Effector memory CD4-positive, alpha-beta T cell (primary cell): Measurements from ENCODE around the gene TAL1.
A peak's percentile ranks its signal among the peaks of the same experiment; 100 is the strongest.
"Not testable (repeated sequence)": the region's sequence is repeated elsewhere in the genome, so short reads cannot be mapped to it uniquely, and the experiment has no call there.

Source experiments
- DNase-seq, 3 donors: peaks; one replicate each; pipeline ENCODE4 v3.0.0-alpha.2; 2020
- H3K27ac ChIP-seq: 2 replicates; pipeline ENCODE4 v1.7.0; 2013; ENCODE audit warnings: mild to moderate bottlenecking, low read length, moderate library complexity; ENCODE audit not compliant: insufficient read depth, poor library complexity, severe bottlenecking
- H3K27me3 ChIP-seq: replicated peaks from 2 replicates; pipeline ENCODE4 v1.7.0; 2013; ENCODE audit warnings: mild to moderate bottlenecking, low read length; ENCODE audit not compliant: insufficient read depth, control insufficient read depth, poor library complexity, severe bottlenecking
- H3K36me3 ChIP-seq: 2 replicates; pipeline ENCODE4 v1.7.0; 2013; ENCODE audit warnings: mild to moderate bottlenecking, low read length, moderate library complexity; ENCODE audit not compliant: control insufficient read depth, insufficient read depth
- H3K4me1 ChIP-seq: 2 replicates; pipeline ENCODE4 v1.7.0; 2013; ENCODE audit warnings: low read length, mild to moderate bottlenecking; ENCODE audit not compliant: control insufficient read depth, insufficient read depth, poor library complexity, severe bottlenecking
- H3K4me3 ChIP-seq: 2 replicates; pipeline ENCODE4 v1.7.0; 2013; ENCODE audit warnings: low read length, low read depth, mild to moderate bottlenecking; ENCODE audit not compliant: insufficient read depth, poor library complexity, severe bottlenecking
- H3K9me3 ChIP-seq: 2 replicates; pipeline ENCODE4 v1.7.0; 2013; ENCODE audit warnings: mild to moderate bottlenecking, low read length, moderate library complexity; ENCODE audit not compliant: control insufficient read depth

The TAL1 gene

GRCh38 chr1:47198214-47198613, 33.8 kb downstream of the TAL1 start:
- Histone ChIP-seq H3K9me3 (no peaks in the 10 kb centered on the region), H3K27me3 (peaks cover 11% of the 10 kb centered on the region), H3K4me1 (no peaks in the 10 kb centered on the region), H3K36me3 (no peaks in the 10 kb centered on the region), H3K4me3 (no peak overlapping the region), H3K27ac (no peak overlapping the region)
- no peak for DNase-seq

- Histone ChIP-seq H3K36me3 (no peaks in the 10 kb centered on the region), H3K4me3 (no peak overlapping the region)
Measured at GRCh38 chr1:47196622-47197021, 35.4 kb downstream of the TAL1 start.

GRCh38 chr1:47195981-47196380, 36.0 kb downstream of the TAL1 start:
- H3K27ac ChIP-seq, DNase-seq, H3K27me3 ChIP-seq, H3K9me3 ChIP-seq, H3K4me1 ChIP-seq, H3K36me3 ChIP-seq, H3K4me3 ChIP-seq: not testable (repeated sequence)

More at GRCh38 chr1:47196622-47197021, 35.4 kb downstream of the TAL1 start:
- no peak for DNase-seq
- Histone ChIP-seq H3K9me3 (no peaks in the 10 kb centered on the region), H3K27ac (no peak overlapping the region), H3K4me1 (no peaks in the 10 kb centered on the region), H3K27me3 (peaks cover 11% of the 10 kb centered on the region)

- no peaks in the 10 kb centered on the region for H3K4me1 ChIP-seq
Measured at GRCh38 chr1:47194311-47194710, 37.7 kb downstream of the TAL1 start.

GRCh38 chr1:47193496-47193895, 38.5 kb downstream of the TAL1 start:
- H3K36me3 ChIP-seq, H3K27me3 ChIP-seq, H3K4me3 ChIP-seq, DNase-seq, H3K27ac ChIP-seq, H3K9me3 ChIP-seq, H3K4me1 ChIP-seq: not testable (repeated sequence)

More at GRCh38 chr1:47194311-47194710, 37.7 kb downstream of the TAL1 start:
- no peak overlapping the region for H3K4me3 ChIP-seq
- DNase-seq, result no peak
- H3K27ac ChIP-seq, result no peak overlapping the region
- no peaks in the 10 kb centered on the region for H3K9me3 ChIP-seq
- H3K27me3 ChIP-seq, result no peaks in the 10 kb centered on the region
- no peaks in the 10 kb centered on the region for H3K36me3 ChIP-seq

GRCh38 chr1:47192458-47193384, 39.3 kb downstream of the TAL1 start:
- H3K36me3 ChIP-seq, result no peaks in the 10 kb centered on the region
- no peaks in the 10 kb centered on the region for H3K4me1 ChIP-seq
- no peaks in the 10 kb centered on the region for H3K9me3 ChIP-seq
- no peak overlapping the region for H3K27ac ChIP-seq
- DNase-seq, result peak; percentile 12 to 41 (median 37)
- no peaks in the 10 kb centered on the region for H3K27me3 ChIP-seq
- no peak overlapping the region for H3K4me3 ChIP-seq

GRCh38 chr1:47191940-47192457, 40.0 kb downstream of the TAL1 start:
- Histone ChIP-seq H3K9me3 (no peaks in the 10 kb centered on the region), H3K27me3 (no peaks in the 10 kb centered on the region), H3K4me1 (no peaks in the 10 kb centered on the region), H3K27ac (no peak overlapping the region), H3K4me3 (no peak overlapping the region), H3K36me3 (no peaks in the 10 kb centered on the region)
- no peak for DNase-seq

GRCh38 chr1:47190857-47191256, 41.2 kb downstream of the TAL1 start:
- Histone ChIP-seq H3K4me1 (no peaks in the 10 kb centered on the region), H3K4me3 (no peak overlapping the region), H3K27me3 (no peaks in the 10 kb centered on the region), H3K27ac (no peak overlapping the region), H3K36me3 (no peaks in the 10 kb centered on the region), H3K9me3 (no peaks in the 10 kb centered on the region)
- DNase-seq, result no peak

GRCh38 chr1:47190509-47190855, 41.5 kb downstream of the TAL1 start:
- DNase-seq, result no peak

GRCh38 chr1:47189844-47190508, 42.0 kb downstream of the TAL1 start, which contains the start of gene PDZK1IP1:
PDZK1IP1 (minus strand) TSS chr1:47190036; CDS start chr1:47189932, 104 bp downstream.
- Histone ChIP-seq H3K4me3 (no peak within 1 kb of the TSS), H3K36me3 (no peaks in the 10 kb centered on the region), H3K4me1 (no peaks in the 10 kb centered on the region), H3K27me3 (no peaks in the 10 kb centered on the region), H3K27ac (no peak within 1 kb of the TSS), H3K9me3 (no peaks in the 10 kb centered on the region)
- DNase-seq, result no peak

More at GRCh38 chr1:47190509-47190855, 41.5 kb downstream of the TAL1 start:
- no peaks in the 10 kb centered on the region for H3K36me3 ChIP-seq
- H3K9me3 ChIP-seq, result no peaks in the 10 kb centered on the region
- no peaks in the 10 kb centered on the region for H3K27me3 ChIP-seq
- H3K4me1 ChIP-seq, result no peaks in the 10 kb centered on the region
- H3K27ac ChIP-seq, result no peak overlapping the region
- H3K4me3 ChIP-seq, result no peak overlapping the region
